Right lobe of liver (tissue), 4 donors: ENCODE results near the gene ING1.

Experiments
- POLR2A ChIP-seq: fragments of 450-650 bp; IDR thresholded peaks from one replicate; pipeline ENCODE4 v1.6.1; 2017; ENCODE audit warnings: antibody characterized with exemption, mild to moderate bottlenecking
- TF ChIP-seq, protein P1 (sequence below), 4 donors: fragments of 200-600 bp in 3 of 4; fragments of 450-650 bp in 1 of 4; IDR thresholded peaks; one replicate each; pipeline versions ENCODE4 v1.5.1 to v1.8.0; 2016 to 2022; ENCODE audit warnings: antibody characterized with exemption in 4 of 4, mild to moderate bottlenecking in 2 of 4
- donor health status: DM: no; HTN: no; CAD: no.
- donor health status: DM: no; HTN: no; CAD: no.
- donor health status: DM: no; HTN: yes; CAD: no.

DNA sequence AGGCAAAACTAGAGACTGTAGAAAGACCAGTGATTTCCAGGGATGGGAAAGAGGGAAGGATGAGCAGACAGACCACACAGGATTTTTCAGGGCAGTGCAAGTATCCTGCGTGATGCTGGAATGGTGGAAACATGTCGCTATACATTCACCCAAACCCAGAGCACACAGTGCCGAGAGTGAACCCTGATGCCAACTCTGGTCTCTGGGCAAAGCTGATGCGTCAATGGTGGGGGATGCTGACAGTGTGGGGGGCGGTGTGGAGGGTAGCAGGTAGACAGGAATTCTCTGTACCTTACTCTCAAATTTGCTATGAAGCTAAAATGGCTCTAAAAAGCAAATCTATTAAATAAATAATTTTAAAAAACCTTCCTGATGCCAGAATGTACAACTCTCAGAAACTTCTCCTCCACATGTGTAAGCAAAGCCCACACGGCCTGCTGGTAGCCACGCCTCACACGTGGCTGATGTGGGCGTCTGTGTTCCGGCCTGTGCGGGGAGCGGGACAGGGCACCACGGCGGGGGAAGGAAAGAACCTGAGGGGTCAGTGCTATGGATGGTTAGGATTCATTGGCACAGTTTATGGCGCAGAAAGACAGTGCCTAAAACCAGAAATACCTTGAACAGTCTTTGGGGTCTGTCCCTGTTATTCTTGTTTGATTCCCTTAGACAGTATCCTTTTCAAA, 31.5 kb upstream of the ING1 start:
- TF ChIP-seq, protein P1, sequence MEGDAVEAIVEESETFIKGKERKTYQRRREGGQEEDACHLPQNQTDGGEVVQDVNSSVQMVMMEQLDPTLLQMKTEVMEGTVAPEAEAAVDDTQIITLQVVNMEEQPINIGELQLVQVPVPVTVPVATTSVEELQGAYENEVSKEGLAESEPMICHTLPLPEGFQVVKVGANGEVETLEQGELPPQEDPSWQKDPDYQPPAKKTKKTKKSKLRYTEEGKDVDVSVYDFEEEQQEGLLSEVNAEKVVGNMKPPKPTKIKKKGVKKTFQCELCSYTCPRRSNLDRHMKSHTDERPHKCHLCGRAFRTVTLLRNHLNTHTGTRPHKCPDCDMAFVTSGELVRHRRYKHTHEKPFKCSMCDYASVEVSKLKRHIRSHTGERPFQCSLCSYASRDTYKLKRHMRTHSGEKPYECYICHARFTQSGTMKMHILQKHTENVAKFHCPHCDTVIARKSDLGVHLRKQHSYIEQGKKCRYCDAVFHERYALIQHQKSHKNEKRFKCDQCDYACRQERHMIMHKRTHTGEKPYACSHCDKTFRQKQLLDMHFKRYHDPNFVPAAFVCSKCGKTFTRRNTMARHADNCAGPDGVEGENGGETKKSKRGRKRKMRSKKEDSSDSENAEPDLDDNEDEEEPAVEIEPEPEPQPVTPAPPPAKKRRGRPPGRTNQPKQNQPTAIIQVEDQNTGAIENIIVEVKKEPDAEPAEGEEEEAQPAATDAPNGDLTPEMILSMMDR (IDR thresholded peaks at IDR 0.05): no peak
- no peak for TF ChIP-seq POLR2A
